RWPE2 (cell line): Measurements from ENCODE around the gene GMPR2.

ENCODE experiments used
- ATAC-seq: fragments of 200-7000 bp; cut with Tn5 transposase; 3 replicates; pipeline ENCODE4 v1.9.1; 2021; ENCODE audit warnings: low read depth
- DNase-seq: peaks from one replicate; pipeline ENCODE4 v3.0.0-alpha.2; 2020; ENCODE audit warnings: low spot score
- H3K27ac ChIP-seq: fragments of 450-650 bp; 2 replicates; pipeline ENCODE4 v1.5.1; 2017; ENCODE audit warnings: mild to moderate bottlenecking; ENCODE audit not compliant: poor library complexity, severe bottlenecking
- H3K27me3 ChIP-seq: fragments of 250-450 bp; sonication (Bioruptor Pico); 2 replicates; pipeline ENCODE4 v1.5.1; 2021; ENCODE audit warnings: mild to moderate bottlenecking, moderate library complexity; ENCODE audit not compliant: insufficient read depth, poor library complexity, severe bottlenecking
- H3K36me3 ChIP-seq: fragments of 250-450 bp; sonication (Bioruptor Pico); 2 replicates; pipeline ENCODE4 v1.5.1; 2020; ENCODE audit warnings: low read depth, mild to moderate bottlenecking, moderate library complexity
- H3K4me1 ChIP-seq: fragments of 250-450 bp; sonication (Bioruptor Pico); 2 replicates; pipeline ENCODE4 v1.5.1; 2021; ENCODE audit warnings: mild to moderate bottlenecking, moderate library complexity; ENCODE audit not compliant: insufficient read depth, poor library complexity, severe bottlenecking
- H3K4me3 ChIP-seq: fragments of 250-450 bp; sonication (Bioruptor Pico); 2 replicates; pipeline ENCODE4 v1.5.1; 2021; ENCODE audit warnings: mild to moderate bottlenecking, moderate library complexity; ENCODE audit not compliant: severe bottlenecking
- H3K9me3 ChIP-seq: fragments of 250-450 bp; sonication (Bioruptor Pico); 2 replicates; pipeline ENCODE4 v1.5.1; 2021; ENCODE audit warnings: mild to moderate bottlenecking, moderate library complexity; ENCODE audit not compliant: severe bottlenecking
- TF ChIP-seq, protein P1 (sequence below): fragments of 450-650 bp; IDR thresholded peaks from one replicate; pipeline ENCODE4 v1.5.1; 2017; ENCODE audit warnings: mild to moderate bottlenecking, moderate library complexity; ENCODE audit not compliant: poor library complexity, severe bottlenecking

The GMPR2 gene

DNA sequence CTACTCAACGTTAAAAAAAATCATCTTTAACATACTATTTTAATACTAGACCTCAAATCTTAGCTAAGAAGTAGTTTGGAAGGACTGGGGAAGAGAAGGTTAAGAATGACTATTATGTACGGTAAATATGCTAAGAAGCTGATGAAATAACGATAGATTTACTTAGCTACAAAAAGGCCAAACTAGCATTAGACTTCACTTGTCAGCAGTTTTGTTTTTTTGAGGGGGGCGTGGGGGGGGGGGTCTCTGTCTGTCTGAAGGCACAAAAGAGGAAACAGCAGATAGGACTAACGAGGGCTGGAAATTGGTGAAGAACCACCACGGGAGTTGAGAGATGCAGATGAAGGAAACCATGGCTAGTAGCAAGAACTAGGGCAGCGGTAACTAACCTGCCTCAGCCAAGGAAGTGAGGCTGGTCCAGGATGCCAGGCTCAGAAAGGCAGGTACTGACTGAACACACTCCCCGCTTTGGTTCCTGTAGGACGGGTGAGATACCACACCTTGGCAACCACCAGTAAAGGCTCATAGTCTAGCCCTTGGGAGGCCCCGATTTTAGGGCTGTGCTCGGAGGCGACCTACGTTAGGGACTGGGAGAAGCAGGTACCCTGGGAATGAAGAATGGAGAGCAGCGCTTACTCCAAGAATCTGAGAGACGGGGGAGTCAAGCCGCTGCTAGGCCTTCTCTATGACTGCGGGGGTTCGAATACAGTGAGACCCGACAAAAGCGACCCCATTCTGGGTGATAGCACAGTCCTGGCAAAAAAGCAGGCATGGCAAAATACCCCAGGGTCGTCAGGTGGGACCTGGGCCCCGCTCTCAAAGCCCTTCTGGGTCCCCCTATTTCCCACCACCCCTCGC lies 1.2 kb upstream of the GMPR2 start:
- H3K9me3 ChIP-seq: no peaks in the 10 kb centered on the region
- DNase-seq (peak; percentile 76), ATAC-seq (peak; percentile 20)
- peaks cover 68% of the 10 kb centered on the region for H3K36me3 ChIP-seq
- H3K4me1 ChIP-seq: peaks cover 25% of the 10 kb centered on the region
- peak overlapping the region; percentile 76 for H3K27ac ChIP-seq
- H3K27me3 ChIP-seq: no peaks in the 10 kb centered on the region
- TF ChIP-seq, protein P1, sequence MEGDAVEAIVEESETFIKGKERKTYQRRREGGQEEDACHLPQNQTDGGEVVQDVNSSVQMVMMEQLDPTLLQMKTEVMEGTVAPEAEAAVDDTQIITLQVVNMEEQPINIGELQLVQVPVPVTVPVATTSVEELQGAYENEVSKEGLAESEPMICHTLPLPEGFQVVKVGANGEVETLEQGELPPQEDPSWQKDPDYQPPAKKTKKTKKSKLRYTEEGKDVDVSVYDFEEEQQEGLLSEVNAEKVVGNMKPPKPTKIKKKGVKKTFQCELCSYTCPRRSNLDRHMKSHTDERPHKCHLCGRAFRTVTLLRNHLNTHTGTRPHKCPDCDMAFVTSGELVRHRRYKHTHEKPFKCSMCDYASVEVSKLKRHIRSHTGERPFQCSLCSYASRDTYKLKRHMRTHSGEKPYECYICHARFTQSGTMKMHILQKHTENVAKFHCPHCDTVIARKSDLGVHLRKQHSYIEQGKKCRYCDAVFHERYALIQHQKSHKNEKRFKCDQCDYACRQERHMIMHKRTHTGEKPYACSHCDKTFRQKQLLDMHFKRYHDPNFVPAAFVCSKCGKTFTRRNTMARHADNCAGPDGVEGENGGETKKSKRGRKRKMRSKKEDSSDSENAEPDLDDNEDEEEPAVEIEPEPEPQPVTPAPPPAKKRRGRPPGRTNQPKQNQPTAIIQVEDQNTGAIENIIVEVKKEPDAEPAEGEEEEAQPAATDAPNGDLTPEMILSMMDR: no peak
- H3K4me3 ChIP-seq: peak overlapping the region; percentile 67

DNA sequence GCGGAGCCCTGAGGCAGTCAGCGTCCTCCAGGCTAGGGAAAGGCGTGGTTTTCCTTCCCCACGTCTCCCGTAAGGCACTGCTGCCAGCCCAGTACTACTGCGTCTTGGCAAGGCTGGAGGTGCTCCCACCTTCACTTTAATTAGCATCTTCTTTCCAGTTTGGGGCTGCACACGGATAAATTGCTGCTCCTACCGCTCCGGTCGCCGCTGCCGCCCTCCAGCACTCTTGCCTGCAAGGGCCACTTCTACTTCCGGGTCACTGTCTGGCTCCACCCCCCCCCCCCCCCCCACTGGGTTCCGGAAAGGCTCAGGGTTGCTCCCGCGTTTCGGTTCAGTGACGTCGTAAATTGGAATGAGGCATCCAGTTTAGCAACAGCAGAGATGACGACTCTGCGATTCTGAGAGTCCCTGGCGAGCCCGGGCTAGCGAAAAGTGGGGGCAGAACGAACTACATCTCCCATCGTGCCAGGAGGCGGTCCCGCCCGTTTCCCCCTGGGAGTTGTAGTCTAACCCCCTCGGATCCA lies 546 bp upstream of the GMPR2 start, which contains the start of gene NEDD8:
TSS of gene NEDD8 (minus strand) at position 247 of the 524 bp plus-strand sequence. CDS start at position 147, 100 bp downstream.
- TF ChIP-seq, protein P1: no peak
- peak within 1 kb of the TSS; percentile 67 for H3K4me3 ChIP-seq
- H3K27ac ChIP-seq: peak within 1 kb of the TSS; percentile 76
- no peaks in the 10 kb centered on the region for H3K27me3 ChIP-seq
- H3K36me3 ChIP-seq: peaks cover 68% of the 10 kb centered on the region
- H3K4me1 ChIP-seq: peaks cover 18% of the 10 kb centered on the region
- ATAC-seq (peak; percentile 88), DNase-seq (peak; percentile 99)
- H3K9me3 ChIP-seq: no peaks in the 10 kb centered on the region

DNA sequence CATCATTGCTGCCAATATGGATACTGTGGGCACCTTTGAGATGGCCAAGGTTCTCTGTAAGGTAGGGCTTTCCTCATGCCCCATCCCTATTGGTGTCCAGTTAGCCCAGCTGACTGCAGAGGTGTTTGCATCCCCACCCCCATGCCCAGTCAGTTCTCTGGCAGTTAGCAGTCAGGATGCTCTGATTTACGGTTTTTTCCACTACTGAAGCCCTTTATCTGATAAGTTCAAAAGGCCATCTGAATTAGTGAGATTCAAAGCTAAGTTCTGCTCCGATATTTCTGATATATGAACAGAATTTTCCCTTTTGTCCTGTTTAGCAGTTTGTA lies 773 bp downstream of the GMPR2 start:
- H3K27me3 ChIP-seq: no peaks in the 10 kb centered on the region
- ATAC-seq (no peak), DNase-seq (no peak)
- peaks cover 21% of the 10 kb centered on the region for H3K4me1 ChIP-seq
- H3K4me3 ChIP-seq: peak overlapping the region; percentile 67
- peaks cover 68% of the 10 kb centered on the region for H3K36me3 ChIP-seq
- H3K27ac ChIP-seq: peak overlapping the region; percentile 76
- TF ChIP-seq, protein P1: no peak
- H3K9me3 ChIP-seq: no peaks in the 10 kb centered on the region

DNA sequence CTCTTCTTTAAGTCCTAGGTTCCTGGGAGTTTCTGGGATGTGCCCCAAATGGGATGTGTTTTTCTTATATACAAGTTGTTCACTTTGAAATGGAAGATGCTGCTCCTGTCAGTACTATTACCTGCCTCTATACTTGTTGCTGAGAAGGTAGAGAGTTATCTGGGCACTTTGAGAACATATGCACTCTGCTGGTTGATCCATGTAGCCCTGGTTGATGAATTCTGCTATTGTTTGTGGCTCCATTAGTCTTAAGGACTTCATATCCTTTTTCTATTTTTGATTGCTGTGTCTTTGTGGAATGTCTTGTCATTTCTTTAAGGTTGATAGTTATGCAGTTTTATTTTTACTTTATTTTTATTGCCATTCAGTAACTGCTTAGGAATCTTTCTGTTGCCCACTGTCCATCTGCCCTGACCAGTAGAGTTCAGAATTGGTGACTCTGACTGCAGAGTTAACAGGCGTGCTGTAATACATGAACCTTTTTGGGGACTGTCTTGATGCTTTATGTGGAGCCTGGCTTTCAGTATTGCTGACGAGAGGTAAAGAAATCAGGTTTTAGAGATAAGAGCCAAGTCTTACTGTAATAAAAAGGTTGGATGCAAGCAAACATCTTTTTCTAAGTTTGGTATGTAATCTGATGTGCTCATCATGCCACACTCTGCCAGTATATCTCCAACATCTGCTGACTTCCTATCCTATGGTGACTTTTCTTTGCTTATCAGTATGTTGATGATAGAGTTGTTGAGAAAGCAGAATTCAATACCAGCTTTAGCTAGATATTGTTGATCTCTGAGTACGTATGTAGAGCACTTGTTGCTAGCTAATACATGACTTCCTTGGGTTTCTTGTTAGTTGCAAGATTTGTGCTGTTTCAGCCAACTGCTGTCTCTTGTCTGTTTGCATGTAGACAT lies 1.6 kb downstream of the GMPR2 start:
- no peaks in the 10 kb centered on the region for H3K9me3 ChIP-seq
- H3K27me3 ChIP-seq: no peaks in the 10 kb centered on the region
- peaks cover 20% of the 10 kb centered on the region for H3K4me1 ChIP-seq
- TF ChIP-seq, protein P1: no peak
- H3K36me3 ChIP-seq: peaks cover 71% of the 10 kb centered on the region
- ATAC-seq (no peak), DNase-seq (no peak)
- H3K27ac ChIP-seq: no peak overlapping the region
- no peak overlapping the region for H3K4me3 ChIP-seq
